SHP77 treated with DMSO at 0.1 percent for 48 hours (cell line): ENCODE measurements around the gene VNN1.
"Not testable (repeated sequence)": the region's sequence is repeated elsewhere in the genome, so short reads cannot be mapped to it uniquely, and the experiment has no call there.

Source experiments
- DNase-seq: peaks from one replicate; lab custom pipeline; 2025; lab: John Stamatoyannopoulos, UW

Gene VNN1

DNA sequence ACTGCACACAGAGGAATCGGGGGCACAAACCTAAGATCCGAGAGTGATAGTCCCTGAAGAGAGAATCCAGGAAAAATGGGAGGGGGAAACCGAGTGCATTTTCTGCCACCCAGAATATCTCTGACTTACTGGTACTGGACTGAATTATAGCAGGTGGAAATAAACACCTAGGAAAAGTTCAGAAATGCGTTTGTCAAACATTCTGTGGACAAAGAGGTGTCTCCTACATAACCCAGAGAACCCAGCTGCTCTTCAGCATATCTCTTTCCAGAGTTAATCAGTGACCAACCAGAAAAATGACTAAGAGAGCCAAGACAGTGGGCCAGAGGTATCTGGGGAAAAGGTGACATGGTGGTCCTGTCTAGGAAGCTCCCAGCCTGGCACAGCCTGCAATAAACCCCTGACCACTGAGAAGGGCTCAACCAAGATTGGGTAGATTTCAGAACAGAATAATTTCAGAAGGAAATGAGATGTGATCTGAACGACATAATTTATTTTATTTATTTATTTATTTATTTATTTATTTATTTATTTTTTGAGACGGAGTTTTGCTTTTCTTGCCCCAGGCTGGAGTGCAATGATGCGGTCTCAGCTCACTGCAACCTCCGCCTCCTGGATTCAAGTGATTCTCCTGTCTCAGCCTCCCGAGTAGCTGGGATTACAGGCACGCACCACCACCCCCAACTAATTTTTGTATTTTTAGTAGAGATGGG is 6.0 kb upstream of the VNN1 start:
- DNase-seq = no peak

DNA sequence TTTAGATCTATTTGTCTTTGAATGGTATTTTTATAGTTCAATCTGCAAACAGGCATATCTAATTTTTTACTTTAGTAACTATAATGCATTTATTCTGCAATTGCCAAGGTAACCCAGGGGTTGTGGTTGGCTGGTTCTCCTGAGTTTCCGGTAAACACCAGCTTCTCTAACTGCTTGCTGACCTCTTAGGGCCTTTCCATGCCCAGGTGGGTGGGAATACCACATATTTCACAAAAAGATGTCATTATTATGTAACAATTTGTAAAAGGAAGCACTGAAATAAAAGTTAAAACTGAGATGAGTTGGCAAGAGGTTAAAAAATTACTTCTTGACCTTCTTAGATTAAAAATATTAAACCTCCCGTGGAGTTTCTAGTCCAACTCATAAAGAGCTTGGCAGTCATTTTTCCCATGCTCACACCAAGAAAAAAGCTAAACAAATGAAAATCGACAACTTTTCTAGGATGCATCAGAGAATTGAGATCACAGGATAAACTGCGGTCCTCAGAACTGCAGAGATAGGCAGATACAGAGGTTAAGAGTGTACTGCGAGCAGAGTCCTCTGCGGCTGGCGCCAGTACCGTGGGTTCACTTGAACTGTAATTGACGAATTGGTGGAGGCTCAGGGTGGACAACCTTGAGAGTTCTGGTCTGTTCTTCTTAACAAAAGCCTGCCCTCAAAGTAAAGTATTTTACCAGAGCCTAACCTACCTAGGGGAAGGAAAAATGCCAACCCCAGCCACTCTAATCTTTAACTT is 2.2 kb upstream of the VNN1 start:
- no peak for DNase-seq

DNA sequence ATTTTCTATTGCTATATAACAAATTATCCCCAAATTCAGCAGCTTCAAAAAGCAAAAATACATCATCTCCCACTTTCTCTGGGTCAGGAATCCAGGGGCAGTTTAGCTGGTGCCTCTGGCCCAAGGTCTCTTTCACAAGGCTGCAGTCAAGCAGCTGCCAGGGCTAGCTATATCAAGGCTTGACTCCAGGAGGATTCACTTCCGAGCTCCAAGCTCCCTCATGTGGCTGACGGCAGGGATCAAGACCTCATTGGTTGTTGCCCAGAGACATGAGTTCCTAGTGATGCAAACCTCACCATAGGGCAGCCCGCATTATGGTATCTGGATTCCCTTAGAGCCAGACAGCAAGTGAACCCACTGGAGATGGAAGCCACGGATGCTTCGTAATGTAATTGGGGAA is 1.3 kb upstream of the VNN1 start:
- DNase-seq = no peak

DNA sequence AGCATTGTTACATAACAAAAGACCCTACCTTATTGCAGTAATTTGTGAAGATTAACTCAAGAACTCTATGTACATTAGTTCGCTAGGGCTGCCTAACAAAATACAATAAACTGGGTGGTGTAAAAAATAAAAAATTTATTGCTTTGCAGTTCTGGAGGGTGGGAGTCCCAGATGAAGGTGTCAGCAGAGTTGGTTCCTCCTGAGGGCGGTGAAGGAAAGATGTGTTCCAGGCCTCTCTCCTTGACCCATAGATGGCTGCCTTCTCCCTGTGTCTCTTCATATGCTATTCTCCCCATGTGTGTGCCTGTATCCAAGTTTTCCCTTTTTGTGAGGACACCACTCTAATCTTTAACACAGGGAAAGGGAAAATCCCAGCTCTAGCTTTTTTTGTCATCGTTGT is 305 bp upstream of the VNN1 start:
- no peak for DNase-seq

DNA sequence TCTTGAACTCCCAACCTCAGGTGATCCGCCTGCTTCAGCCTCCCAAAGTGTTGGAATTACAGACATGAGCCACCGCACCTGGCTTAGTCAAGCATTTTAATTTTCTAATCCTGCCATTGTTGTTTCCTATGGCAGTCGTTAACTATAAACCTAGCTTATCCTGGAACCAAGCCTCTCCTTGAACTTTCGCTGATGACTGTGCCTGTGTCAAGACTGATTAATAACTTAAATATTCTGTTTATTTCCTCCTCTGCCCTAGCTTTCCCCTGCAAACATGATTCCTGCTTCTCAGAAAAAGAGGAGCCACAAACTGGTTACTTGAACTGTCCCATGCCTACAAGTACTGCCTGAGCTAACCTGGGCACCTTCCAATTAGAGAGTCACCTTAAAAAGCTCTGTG is 1.5 kb downstream of the VNN1 start:
- DNase-seq = no peak

DNA sequence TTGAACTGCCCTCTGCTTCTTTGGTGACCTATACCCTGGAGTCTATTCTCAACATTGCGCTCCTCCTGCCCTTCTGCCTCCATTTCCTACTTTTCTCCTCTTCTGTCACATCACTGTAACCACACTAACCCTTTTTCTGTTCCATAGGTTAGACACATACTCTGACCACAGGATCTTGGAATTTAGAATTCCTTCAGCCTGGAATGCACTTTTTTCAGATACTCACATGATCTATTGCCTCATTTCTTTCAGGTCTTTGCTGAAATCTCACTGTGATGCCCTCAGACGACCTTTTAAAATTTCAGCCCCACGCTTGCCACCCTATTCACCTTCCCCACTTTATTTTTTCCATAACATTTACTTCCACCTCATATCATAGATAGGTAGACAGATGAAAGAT is 5.1 kb downstream of the VNN1 start:
- DNase-seq = no peak

DNA sequence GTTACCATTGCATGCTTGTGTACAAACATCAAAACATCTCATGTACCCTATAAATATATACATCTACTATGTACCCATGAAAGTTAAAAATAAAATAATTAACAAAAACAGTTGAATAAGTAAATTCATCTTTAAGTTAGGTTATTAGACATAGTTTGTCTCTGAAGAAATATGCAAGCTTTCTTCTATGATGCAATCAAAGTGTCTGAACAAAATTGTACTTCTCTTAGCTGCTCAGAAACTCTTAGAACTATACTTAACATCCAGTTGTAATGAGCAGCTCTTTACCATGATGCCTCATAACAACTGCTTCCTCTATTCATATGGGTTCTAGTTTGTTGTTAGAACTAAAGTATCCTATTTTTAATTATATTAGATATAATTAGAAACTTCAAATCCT is 5.9 kb downstream of the VNN1 start:
- DNase-seq = no peak

DNA sequence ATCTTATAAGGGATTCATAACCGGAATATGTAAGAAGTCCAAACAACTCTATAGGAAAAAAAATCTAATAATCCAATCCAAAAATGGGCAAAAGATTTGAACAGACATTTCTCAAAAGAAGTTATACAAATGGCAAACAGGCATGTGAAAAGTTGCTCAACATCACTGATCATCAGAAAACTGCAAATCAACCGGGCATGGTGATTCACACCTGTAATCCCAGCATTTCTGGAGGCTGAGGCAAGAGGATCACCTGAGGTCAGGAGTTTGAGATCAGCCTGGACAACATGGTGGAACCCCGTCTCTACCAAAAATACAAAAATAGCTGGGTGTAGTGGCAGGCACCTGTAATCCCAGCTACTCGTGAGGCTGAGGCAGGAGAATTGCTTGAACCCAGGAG is 7.1 kb downstream of the VNN1 start:
- DNase-seq = not testable (repeated sequence)

DNA sequence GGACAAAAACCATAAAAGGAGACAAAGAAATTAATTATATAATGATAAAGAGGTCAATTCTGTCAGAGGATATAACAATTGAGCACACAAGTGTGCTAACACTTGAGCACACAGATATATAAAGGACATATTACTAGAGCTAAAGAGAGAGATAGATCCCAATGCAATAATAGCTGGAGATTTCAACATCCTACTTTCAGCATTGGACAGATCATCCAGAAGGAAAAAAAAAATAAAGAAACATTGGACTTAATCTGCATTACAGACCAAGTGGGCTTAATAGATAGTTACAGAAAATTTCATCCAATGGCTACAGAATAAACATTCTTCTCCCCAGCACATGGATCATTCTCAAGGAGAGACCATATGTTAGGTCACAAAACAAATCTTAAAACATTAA is 9.9 kb downstream of the VNN1 start:
- no peak for DNase-seq

DNA sequence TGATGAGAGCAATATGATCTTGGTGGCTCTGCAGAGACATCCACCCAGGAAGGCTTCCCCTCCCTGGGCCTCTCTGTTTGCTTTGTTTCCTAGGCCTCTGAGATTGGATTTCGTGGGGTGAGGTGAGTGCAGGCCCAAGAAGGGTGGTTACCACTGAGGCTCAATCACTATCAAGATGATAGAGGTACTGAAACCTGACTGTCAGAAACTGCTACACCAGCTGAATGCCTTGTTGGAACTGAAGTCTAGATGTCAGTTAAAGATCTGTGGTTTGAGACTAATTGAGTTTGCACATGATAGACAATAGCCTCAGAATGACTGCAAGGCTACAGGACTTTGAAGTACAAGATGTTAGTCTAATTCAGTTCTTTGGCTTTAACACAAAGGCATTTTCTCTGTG is 15.2 kb downstream of the VNN1 start:
- DNase-seq = no peak

DNA sequence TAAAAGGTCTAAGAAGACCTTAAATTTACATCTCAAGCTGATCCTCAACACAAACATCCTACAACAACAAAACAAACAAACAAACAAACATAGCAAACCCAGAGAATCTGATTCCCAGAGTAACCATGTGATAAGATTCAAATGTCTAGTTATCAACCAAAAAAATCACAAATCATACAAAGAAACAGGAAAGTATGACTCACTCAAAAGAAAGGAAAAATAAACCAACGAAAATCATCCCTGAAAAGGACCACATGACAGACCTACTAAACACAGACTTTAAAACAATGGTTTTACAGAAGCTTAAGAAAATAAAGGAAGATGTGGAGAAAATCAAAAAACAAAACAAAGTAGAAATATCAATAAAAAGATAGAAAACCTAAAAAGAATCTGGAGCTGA is 18.1 kb downstream of the VNN1 start:
- no peak for DNase-seq

DNA sequence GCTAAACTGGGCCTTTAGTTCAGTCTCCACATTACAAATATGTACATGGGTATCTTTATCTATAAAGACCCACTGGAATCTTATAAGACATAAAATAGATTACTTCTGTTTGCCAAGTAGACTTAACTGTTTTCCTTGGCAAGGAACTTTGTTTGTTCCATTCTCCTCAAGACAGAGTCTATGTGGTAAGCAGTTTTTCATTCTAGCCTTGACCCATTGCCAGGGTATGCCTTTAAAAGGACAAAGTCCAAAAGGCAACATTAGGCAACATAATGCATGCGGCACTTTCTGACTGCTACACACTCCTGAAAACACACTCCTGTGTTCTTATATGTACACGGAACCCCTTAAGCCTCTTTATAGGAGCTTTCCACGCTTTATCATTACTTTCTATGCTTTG is 20.4 kb downstream of the VNN1 start:
- no peak for DNase-seq

DNA sequence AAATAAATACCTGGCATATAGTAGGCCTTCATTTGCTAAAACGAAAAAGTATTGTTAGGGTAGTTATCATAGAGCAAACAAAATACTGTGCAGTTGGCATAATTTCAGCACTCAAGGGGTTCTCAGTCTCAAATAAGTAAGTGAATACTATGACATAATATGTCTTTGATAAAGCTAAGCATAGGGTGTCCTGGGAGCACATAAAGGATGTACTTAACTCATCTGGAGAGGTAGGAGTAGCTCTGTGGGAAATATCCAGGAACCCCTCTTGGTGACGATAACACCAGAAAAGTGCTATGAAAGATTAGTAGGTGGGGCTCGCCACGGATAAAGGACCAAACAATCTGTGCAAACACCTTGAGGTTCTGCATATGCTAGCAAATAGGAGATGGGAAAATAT is 23.2 kb downstream of the VNN1 start:
- no peak for DNase-seq

DNA sequence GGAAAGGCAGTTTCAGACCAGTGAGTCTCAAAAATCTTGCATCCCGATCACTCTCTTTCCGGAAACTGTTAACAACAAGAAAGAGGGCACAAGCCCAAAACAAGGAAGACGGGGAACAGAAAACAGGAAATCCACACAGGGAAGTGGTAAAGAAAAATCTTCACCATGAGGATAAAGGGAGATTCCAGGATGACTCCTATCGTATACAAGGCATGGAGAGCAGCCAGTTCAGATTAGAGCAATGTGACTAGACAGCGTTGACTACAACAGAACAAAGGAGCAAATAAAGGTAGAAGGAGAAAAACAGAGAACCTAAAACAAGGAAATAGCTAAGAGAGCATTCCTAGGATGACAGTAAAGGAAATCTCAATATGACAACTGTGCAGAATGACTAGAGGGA is 26.5 kb downstream of the VNN1 start:
- no peak for DNase-seq

DNA sequence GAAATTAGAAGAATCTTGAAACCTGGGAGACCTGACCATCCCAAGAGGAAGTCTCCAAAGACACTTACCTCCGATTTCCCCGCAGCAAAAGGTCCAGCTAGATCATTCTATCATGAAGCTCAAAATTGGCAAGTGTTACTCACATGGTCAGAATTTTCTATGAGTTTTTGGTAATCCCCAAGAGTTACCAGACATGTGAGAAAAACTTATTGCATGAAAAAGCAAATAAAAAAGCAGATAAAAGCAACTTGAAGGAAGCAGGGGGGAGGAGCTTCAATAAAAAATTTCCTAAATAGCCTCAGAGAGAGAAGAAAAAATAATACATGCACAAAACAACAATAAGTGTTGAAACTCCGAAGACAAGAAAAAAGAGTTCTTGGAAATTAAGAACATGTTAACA is 27.3 kb downstream of the VNN1 start:
- DNase-seq = no peak

DNA sequence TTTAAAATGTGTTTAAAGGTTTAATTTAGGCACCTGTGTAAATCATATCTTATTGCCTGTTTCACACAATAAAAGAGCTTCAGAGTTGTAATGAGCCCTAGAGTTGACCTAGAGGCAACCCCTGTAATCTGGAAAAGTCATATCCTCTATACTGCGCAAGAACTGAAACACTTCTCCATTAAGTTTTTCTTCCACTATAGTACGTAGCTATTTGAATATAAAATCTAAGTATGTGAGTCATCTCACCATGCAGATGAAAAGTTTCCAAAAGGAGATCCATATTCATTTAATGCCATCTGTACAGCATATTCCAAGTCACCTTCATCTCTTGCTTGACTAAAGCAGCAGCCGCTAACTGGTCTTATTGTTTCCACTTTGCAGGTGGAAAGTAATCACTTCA is 28.8 kb downstream of the VNN1 start:
- no peak for DNase-seq

DNA sequence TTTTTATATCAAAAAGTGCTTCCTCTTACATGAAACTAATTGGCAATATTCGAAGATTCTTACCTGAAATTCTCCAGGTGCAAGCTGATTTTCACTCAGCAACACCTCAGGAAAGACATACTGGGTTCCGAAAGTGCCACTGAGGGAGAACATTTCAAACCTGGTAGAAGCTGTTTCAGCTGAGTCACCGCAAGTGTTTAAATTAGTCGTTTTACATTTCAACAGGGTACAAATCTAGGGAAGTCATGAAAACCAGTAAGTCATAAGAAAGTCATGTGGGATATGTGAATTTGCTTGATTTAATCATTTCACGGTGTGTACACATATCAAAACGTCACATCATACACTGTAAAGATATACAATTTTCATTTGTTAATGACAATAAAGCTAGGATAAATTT is 29.6 kb downstream of the VNN1 start:
- no peak for DNase-seq

DNA sequence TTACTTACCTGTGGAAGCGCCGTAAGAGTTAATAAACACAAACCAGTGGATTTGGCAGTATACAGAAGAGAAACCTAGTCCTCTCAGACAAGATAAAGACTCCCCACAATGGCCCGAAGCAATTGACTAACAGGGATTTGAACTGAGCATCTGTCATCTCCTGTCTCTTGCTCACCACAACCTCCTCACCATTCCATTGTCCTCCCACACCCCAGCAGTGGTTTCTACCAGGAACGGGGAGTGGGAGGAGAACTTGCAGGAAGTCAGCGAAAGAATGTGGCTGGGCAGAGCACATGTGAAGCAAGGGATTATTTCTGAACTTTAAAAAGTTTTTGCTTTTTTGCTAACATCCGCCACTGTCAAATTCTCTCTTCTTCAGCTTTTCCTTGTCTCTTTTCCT is 30.3 kb downstream of the VNN1 start:
- DNase-seq = no peak

DNA sequence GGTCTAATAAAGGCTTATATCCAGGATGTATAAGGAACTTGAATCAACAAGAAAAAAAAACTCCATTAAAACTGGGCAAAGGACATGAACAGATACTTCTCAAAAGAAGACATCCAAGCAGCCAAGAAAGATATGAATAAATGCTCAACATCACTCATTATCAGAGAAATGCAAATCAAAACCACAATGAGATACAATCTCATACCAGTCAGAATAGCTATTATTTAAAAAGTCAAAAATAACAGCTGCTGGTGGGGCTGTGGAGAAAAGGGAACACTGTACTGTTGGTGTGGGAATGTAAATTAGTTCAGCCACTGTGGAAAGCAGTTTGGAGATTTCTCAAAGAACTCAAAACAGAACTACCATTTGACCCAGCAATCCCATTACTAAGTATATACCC is 34.8 kb downstream of the VNN1 start:
- not testable (repeated sequence) for DNase-seq

DNA sequence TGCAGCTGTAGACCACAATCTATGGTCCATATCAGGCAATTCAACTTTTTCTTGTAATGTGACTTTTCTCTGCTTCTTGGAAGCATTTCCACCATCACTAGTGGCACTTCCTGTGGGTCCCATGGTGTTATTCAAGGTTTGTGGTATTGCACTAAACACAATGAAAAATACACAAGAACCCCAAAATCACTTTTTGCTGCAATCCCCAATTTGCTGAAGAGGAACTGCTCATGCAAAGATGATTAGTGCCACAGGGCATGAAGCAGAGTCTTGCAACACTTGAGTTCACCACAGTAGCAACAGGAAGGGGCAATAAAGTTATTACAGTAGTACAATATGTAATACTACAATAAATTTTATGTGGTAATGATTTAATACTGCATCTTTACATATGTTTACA is 38.1 kb downstream of the VNN1 start:
- DNase-seq = no peak

DNA sequence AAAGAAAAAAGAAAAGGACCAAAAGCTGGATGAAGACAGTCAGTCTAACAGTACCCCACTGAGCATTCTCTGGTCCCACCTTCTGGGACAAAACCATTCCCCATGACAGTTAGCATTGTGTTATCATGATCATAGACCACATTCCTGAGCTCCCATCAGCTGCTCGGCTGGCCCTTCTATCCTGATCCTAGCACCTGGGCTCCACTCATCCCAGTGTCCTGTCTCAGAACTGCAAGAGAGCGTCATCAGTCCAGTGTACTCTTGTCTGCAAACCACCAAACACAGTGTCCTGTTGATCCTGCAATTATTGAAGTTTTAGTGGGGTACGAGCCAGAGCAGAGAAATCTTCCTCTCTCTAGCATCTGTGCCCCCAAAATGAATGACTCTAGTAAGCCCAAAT is 38.9 kb downstream of the VNN1 start:
- no peak for DNase-seq

DNA sequence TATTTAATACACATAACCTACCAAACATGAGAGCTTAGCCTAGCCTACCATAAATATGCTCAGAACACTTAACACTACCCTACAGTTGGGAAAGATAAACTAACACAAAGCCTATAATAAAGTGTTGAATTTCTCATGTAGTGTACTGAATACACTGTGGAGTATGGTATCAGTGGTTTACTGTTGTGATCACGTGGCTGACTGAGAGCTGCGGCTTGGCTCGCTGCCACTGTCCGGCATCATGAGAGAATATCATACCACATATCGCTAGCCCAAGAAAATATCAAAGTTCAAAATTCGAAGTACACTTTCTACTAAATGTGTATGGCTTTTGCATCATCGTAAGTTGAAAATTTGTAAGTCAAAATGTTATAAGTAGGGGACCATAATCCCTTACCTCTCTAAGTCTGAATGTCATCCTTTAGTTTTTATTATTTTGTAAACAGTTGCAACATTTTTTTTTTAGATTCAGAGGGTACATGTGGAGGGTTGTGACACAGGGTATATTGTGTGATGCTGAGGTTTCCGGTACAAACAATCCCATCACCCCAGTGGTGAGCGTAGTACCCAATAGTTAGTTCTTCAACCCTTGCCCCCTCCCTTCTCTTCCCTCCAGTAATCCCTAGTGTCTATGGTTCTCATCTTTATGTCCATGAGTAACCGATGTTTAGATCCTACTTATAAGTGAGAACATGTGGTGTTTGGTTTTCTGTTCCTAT is 40.3 kb downstream of the VNN1 start:
- DNase-seq = no peak

DNA sequence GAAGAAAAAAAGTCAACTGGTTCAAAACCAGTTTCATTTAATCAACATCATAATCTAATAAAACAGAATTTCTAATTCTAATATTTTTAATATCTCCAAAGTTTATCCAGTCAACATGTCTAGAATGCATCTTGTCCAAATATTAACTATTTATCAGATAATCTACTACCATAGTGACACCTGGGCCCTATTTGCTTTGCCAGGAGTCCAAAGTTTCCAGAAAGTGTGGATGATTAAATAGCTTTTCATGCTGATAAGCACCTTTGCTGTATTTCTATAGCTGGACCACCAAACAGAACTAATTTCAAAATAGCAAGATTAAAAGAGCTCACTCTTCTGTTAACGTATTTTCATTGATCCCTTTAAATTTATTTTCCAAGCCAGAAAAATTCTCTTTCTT is 42.6 kb downstream of the VNN1 start:
- no peak for DNase-seq
